Bone marrow (tissue), 2 donors: Measurements from ENCODE around the gene TNFRSF14.

Source experiments
- DNase-seq, 2 donors: peaks; one replicate each; lab custom pipeline; 2025; lab: John Stamatoyannopoulos, UW

TNFRSF14 gene

GRCh38 chr1:2602866-2603520, 46.8 kb downstream of the TNFRSF14 start:
- DNase-seq, result no peak

- no peak for DNase-seq
Measured at GRCh38 chr1:2603521-2604155, 47.5 kb downstream of the TNFRSF14 start.

GRCh38 chr1:2604156-2604843, 48.1 kb downstream of the TNFRSF14 start:
- no peak for DNase-seq

GRCh38 chr1:2604844-2605508, 48.8 kb downstream of the TNFRSF14 start:
- no peak for DNase-seq

GRCh38 chr1:2605509-2606395, 49.6 kb downstream of the TNFRSF14 start:
- DNase-seq, result no peak

GRCh38 chr1:2606396-2606880, 50.3 kb downstream of the TNFRSF14 start:
- DNase-seq, result no peak

GRCh38 chr1:2606881-2607621, 50.9 kb downstream of the TNFRSF14 start:
- DNase-seq, result no peak

GRCh38 chr1:2607641-2608091, 51.5 kb downstream of the TNFRSF14 start:
- DNase-seq, result no peak

- DNase-seq, result no peak
Measured at GRCh38 chr1:2609319-2610035, 53.3 kb downstream of the TNFRSF14 start.

- DNase-seq, result no peak
Measured at GRCh38 chr1:2610036-2610959, 54.1 kb downstream of the TNFRSF14 start.

GRCh38 chr1:2611031-2611501, 54.9 kb downstream of the TNFRSF14 start:
- no peak for DNase-seq

- DNase-seq, result no peak
Measured at GRCh38 chr1:2611621-2612437, 55.7 kb downstream of the TNFRSF14 start.

- DNase-seq, result no peak
Measured at GRCh38 chr1:2612591-2613365, 56.6 kb downstream of the TNFRSF14 start.
